GM18520 (cell line): Measurements from ENCODE around the gene ATP6AP1.

Experiments used
- ATAC-seq: cut with Tn5 transposase; IDR thresholded peaks from one replicate; pipeline ENCODE4 v1.9.1; 2021; ENCODE audit not compliant: unreplicated experiment

Gene ATP6AP1

DNA sequence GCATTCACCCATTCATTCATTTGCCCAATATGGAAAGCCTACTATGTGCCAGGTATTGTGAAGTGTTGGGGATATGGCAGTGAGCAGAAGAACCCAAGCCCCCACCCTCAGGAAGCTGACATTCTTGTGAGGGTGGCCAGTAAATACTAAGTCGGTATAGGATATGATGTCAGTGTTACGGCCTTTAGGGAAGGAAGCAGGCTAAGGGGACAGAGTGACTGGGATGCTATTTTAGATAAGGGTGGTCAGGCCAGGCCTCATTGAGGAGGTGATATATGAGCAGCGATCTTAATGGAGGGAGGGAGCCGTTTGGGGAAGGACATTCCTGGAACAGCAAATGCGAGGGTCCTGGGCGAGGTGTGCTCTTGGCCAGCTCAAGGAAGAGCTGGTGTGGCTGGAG lies 2.0 kb downstream of the ATP6AP1 start:
- ATAC-seq = no peak

DNA sequence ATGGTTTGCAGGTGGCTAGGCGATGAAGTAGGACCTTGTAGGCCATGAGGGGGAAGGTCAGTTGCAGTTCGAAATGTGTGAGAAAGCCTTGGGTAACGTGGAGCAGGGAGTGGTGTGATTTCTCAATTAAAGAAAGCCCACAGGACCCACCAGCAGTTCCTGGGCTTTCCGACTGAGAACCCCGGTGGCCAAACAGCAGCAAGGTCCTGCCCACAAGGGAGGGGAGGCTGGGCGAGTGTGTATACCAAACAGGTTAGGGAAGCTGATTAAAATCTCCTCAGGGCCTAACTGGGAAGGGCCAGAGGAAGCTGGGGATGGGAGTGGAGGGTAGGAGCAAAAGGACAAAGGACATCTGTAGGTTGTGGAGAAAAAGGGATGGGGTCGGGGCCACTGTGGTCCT lies 2.4 kb downstream of the ATP6AP1 start:
- ATAC-seq = no peak

- no peak for ATAC-seq
Measured at GRCh38 chrX:154431341-154431740, 2.9 kb downstream of the ATP6AP1 start.

DNA sequence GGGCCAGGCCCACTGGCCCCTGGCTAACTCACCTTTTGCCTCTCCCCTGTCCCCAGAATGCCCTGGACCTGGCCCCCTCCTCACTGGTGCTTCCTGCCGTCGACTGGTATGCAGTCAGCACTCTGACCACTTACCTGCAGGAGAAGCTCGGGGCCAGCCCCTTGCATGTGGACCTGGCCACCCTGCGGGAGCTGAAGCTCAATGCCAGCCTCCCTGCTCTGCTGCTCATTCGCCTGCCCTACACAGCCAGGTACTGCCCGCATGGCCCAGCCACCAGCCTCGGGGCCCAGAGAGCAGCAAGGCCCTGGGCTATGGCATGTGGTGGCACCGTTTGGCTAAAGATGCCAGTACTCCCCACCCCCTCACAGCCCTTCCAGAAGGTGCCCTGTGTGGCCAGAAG lies 3.7 kb downstream of the ATP6AP1 start:
- no peak for ATAC-seq

DNA sequence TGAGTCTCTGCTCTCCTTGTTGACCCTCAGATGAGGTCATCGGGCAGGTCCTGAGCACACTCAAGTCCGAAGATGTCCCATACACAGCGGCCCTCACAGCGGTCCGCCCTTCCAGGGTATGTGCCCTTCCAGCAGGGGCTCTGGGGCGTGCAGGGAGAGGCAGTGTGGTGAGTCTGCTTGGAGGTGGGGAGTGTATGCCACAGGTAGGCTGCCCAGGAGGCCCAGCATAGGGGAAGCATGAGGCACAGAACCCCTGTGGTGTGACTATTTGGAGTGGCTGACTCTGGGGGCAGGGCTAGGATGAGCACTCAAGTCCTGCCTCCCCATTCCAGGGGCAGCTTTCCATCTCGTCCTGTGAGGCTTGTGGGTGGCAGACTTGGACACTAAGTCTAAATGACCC lies 5.1 kb downstream of the ATP6AP1 start:
- ATAC-seq = no peak

- ATAC-seq = no peak
Measured at GRCh38 chrX:154434394-154435168, 6.1 kb downstream of the ATP6AP1 start.

GRCh38 chrX:154435171-154435733 lies 6.8 kb downstream of the ATP6AP1 start:
- no peak for ATAC-seq

- no peak for ATAC-seq
Measured at GRCh38 chrX:154436374-154436982, 8.0 kb downstream of the ATP6AP1 start.

DNA sequence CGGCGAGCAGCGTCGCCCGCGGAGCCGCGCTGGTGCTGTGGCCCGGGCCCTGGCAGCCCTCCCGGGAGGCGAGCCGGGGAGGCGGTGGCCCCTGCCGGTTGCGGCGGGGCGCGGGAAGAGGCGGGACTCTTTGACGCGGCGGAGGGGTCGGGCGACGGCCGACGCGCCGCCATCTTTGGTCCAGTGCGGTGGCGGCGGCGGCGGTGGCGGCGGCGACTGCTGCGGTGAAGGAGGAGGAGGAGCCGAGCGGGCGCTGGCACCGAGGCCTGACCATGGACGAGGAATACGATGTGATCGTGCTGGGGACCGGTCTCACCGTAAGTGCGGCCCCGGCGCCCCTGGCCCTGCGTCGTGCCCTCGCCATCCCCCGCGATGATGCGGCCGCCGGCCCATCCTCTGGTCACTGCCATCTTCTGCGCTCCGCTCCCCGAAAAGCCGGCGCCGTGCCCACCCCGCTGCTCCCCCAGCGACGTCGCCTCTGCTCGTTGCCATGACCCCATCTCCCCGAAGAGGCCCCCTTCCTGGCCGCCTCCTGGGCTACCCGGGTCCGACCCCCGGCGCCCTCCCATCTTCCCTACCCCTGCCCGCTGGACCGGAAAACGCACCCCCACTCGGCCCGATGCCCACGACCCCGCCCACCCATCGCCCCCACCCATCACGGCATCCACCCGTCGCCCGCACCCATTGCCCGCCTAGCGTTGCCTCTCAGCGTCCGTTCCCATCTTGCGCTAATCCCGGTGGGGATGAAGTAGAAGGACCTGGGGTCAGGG lies 8.7 kb downstream of the ATP6AP1 start, which contains the start of gene GDI1:
TSS of gene GDI1 (plus strand) at position 172 of the 770 bp plus-strand sequence. CDS start at position 273, 101 bp downstream.
- no peak for ATAC-seq

DNA sequence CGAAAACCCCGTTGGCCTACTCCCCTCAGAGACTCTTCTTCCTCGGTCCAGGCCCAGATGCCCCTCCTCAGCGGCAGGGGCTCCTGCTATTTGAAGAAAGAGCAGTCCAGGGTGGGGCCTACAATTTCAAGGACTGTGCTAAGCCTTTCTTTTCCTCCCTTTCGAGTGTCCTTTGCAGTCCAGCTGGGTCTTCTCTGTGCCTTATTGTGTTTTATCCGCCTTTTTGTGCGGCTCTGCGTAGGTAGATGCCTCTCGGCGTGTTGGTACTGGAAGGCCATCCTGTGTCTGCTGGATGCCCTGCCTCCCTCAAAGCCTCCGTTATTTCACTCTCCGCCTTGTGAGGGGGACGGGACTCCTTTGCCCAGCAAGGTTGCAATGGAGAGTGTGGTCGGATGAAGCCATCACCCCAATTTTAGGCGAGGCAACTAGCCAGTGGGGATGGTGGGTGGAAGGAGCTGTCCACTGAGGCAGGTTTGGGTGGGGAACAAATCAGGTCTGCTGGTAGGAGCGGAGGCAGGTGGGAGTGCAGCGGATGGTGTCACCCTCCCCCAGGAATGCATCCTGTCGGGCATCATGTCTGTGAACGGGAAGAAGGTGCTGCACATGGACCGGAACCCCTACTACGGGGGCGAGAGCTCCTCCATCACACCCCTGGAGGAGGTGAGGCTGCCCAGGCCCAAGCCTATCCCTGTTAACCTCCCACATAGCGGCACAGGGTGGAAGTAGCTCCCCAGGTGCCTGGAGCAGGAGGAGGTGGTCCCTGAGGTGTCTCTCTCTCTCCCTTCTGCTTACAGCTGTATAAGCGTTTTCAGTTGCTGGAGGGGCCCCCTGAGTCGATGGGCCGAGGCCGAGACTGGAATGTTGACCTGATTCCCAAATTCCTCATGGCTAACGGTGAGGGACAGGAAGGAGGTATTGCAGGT lies 9.8 kb downstream of the ATP6AP1 start:
- no peak for ATAC-seq

GRCh38 chrX:154439841-154440240 lies 11.4 kb downstream of the ATP6AP1 start:
- ATAC-seq = no peak

DNA sequence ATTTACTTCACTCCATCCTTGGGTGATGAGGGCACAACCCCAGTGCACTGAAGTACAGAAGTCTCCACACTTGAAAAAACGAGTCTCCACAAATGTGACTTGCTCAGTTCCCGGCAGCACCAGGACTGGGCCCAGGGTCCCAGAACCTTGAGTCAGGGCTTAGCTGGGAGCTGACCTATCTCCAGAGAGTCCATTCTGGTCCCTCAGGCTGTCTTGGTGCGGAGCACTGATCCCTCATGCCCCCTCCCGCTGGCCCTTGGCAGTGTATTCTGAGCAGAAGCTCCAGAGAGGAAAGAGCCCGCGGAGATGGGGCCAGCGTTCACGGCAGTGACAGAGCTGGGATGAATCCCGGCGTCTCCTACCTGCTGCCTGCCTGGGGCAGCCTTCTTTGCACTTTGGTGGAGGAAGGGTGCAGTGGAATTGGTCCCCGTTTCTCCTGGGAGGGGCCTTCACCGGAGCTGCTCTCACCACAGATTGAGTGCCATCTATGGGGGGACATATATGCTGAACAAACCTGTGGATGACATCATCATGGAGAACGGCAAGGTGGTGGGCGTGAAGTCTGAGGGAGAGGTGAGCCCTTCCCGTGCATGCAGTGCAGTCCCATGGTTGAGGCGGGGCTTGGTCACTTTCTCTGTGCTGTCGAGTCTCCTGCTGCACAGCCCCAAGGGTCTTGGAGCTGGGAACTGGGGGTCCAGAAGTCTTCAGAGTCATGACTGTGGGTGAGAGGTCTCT lies 12.3 kb downstream of the ATP6AP1 start:
- no peak for ATAC-seq

DNA sequence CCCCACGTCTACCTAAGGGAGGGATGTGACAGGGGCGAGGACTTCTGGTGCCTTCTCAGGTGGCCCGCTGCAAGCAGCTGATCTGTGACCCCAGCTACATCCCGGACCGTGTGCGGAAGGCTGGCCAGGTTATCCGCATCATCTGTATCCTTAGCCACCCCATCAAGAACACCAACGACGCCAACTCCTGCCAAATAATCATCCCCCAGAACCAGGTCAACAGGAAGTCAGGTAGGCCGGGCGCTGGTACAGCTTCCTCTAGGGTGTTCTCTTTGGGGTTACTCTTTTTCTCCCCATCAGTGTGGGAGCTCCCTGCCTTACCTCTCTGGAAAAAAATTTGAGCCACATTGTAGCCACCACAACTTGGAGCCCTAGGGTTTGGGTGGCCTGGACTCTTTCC lies 13.1 kb downstream of the ATP6AP1 start:
- no peak for ATAC-seq

- ATAC-seq = no peak
Measured at GRCh38 chrX:154441984-154442707, 13.7 kb downstream of the ATP6AP1 start.

- ATAC-seq = no peak
Measured at GRCh38 chrX:154443479-154443910, 15.0 kb downstream of the ATP6AP1 start.

DNA sequence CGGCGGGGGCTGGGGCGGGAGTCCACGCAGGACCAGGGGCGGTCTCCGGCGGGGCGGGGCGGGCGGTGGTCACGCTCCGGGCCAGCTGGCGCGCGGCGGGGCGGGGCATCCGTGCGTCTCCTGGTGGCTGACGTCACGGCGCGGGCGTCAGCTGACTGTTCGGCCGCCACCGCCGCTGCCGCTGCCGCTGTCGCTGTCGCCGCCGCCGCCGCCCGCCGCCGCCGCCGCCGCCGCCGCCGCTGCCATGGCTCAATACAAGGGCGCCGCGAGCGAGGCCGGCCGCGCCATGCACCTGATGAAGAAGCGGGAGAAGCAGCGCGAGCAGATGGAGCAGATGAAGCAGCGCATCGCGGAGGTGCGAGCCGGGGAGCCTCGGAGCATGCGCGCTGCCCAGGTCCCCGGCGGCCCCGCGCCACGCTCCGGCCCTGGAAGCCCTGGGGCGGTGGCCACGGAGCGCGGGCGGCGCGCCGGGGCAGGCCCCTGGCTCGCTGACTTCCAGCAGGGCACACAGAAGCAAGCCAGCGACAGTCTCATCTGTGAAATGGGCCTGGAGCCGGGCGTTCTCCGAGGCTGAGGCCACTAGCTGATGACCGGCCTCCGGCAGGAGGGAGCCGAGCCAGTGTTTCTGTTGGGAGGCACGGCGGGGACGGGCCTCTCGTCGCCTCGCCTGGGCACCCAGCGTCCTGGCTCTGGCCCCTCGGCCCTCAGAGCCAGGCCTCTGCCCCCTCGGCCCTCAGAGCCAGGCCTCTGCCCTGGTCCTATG lies 15.7 kb downstream of the ATP6AP1 start, which contains the start of gene FAM50A:
TSS of gene FAM50A (plus strand) at position 150 of the 763 bp plus-strand sequence. CDS start at position 245, 95 bp downstream.
- peak; percentile 76 for ATAC-seq

- ATAC-seq = no peak
Measured at GRCh38 chrX:154444755-154445246, 16.3 kb downstream of the ATP6AP1 start.

DNA sequence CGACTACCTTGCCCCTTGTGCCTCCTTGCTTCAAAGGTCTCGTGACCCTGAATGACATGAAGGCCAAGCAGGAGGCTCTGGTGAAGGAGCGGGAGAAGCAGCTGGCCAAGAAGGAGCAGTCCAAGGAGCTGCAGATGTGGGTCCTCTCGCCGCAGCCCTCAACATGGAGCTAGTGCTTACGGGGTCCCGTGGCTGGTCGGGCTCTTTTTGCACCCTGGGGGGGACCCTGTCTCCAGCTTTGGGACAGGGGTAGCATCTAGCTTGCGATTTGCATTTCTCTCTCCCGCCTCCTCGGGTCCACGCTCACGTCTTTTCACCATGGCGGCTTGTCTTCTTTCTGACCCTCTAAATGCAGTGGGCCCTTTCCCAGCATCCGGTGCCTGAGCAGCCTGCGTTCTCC lies 17.3 kb downstream of the ATP6AP1 start:
- ATAC-seq = no peak
